GM19023 (cell line): Measurements from ENCODE around the gene KIF6.
"Not testable (repeated sequence)": the region's sequence is repeated elsewhere in the genome, so short reads cannot be mapped to it uniquely, and the experiment has no call there.

Experiments used
- ATAC-seq: cut with Tn5 transposase; IDR thresholded peaks from one replicate; pipeline ENCODE4 v1.9.1; 2021; ENCODE audit warnings: mild to moderate bottlenecking, moderate library complexity; ENCODE audit not compliant: unreplicated experiment

The KIF6 gene

GRCh38 chr6:39723350-39723749 lies 1.9 kb downstream of the KIF6 start:
- not testable (repeated sequence) for ATAC-seq

DNA sequence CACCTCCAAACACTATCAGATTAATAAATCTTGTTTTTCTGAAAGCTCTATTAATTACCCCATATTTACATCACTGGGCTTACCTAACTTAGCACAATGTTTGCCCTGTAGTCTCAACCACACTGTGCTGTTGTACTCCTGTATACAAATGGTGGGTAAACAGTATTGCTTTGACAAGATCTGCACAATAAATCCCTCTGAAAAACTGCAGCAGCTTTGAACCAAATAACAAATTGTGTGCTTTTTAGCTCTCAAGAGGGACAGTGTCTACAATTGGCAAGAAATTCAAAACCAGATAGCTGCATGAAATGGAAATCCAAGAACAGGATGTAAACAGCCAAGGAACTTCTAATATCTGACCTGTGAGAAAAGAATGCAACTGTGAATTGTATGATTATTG lies 10.4 kb downstream of the KIF6 start:
- ATAC-seq: no peak

DNA sequence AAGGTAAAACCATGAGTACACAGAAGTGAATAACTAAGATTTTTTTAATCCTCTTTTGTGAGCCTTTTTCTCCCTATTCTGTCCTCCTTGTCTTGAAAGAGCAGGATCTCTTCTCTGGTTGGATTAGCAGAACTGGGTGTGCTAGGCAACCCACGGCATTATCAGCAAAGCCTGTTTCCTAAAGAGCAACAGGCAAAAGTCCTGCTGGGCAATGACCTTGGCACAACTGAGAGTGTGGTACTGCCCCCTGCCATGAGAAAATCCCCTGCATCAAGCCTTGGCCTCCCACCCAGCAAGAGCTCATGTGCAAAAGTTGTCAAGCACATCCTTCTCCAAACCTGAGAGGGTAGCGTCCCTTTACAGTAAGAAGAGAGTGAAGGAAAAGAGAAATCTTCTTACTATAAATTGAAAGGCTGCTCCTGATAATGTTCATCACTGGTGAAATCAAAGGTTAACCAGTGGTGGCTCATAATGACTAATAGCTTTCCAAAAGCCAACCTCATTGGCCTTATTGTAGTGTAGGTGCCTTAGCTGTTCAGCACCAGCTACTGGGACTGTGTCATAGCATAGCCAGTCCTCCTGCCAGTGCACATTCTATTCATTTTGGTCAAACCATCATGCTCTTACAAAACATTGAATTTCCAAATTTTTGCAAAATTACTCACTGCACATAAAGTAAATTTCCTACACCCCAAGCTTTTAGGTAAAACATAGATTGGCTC lies 17.1 kb downstream of the KIF6 start:
- ATAC-seq: no peak

DNA sequence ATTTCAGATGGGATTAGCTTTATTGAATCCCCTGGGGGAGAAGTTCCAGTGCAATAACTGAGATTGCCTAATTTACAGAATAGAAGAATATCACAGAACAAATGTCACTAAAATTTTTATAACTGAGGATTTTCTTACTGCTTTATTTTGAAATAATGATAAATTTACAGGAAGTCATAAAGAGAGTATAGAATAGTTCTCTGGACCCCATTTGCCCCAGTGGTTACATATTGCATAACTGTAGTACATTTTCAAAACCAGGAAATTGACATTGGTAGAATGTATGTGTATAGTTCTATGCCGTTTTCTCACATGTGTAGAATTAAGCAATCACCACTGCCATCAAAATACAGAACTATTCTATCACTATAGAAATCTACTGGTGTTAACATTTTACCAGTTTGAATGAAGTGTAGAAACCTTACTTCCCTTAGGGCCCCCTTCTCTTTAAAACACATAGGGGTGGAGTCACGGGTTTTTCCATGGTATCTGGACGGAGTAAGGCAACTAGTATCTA lies 18.3 kb downstream of the KIF6 start:
- ATAC-seq: no peak

- no peak for ATAC-seq
These were observed 22.9 kb downstream of the KIF6 start for GRCh38 chr6:39702265-39702664.

DNA sequence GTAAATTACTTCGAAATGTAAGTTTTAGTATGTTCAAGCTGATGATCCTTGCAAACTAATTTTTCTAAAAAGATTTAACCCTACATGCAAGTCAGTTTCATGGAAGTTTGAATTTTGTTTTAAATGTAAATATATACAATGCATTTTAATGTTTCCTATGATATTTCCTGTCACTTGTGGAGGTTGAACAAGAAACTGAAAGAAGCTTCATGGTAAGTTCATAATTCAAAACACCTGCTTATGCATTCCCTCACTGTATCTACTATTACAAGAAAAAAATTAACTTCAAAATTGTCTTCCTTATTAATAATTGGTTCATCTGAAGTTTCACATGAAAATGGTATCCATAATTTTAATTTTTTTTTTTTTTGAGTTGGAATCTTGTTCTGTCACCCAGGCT lies 24.8 kb downstream of the KIF6 start:
- ATAC-seq: no peak

DNA sequence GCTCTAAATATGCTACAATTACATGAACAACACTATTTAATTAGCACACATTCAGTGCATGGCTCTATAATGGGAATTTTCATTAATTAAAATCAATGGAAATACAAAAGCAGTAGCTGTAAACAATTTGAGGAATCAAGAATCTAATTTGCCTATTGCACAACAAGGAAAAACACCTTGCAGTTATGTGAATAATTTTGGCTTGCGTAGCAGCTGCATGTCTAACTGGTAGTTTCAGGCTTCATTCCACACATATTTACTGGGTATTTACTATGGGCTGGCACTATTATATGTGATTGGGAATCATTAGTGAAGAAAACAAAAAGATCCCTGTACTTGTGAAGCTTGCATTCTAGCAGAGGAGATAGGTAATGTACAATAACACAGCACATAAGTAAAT lies 26.4 kb downstream of the KIF6 start:
- no peak for ATAC-seq

- ATAC-seq: no peak
These were observed 28.0 kb downstream of the KIF6 start for GRCh38 chr6:39696986-39697788.

GRCh38 chr6:39695447-39695846 lies 29.8 kb downstream of the KIF6 start:
- peak; percentile 61 for ATAC-seq

GRCh38 chr6:39693206-39693605 lies 32.0 kb downstream of the KIF6 start:
- ATAC-seq: no peak

DNA sequence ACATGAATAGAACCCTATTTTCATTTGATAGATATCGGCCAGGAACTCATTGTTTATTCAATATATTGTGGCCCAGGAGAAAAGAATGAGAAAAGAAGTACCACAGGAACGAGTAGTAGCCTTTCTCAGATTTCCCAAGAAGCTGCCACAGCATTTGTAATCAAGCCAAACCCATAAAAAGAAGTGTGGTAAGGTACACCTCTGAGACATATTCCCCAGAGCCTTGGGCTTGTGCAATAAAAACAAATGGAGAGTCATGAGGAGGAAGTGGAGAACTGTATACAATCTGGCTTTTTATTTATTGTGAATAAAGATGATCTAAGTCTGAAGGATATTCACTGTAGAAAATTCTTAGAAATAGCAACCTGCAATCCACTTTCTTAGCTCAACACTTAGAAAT lies 36.7 kb downstream of the KIF6 start:
- ATAC-seq: no peak

- ATAC-seq: no peak
These were observed 38.2 kb downstream of the KIF6 start for GRCh38 chr6:39686976-39687375.

GRCh38 chr6:39685938-39686337 lies 39.3 kb downstream of the KIF6 start:
- ATAC-seq: no peak

- no peak for ATAC-seq
These were observed 39.8 kb downstream of the KIF6 start for GRCh38 chr6:39685489-39685826.

DNA sequence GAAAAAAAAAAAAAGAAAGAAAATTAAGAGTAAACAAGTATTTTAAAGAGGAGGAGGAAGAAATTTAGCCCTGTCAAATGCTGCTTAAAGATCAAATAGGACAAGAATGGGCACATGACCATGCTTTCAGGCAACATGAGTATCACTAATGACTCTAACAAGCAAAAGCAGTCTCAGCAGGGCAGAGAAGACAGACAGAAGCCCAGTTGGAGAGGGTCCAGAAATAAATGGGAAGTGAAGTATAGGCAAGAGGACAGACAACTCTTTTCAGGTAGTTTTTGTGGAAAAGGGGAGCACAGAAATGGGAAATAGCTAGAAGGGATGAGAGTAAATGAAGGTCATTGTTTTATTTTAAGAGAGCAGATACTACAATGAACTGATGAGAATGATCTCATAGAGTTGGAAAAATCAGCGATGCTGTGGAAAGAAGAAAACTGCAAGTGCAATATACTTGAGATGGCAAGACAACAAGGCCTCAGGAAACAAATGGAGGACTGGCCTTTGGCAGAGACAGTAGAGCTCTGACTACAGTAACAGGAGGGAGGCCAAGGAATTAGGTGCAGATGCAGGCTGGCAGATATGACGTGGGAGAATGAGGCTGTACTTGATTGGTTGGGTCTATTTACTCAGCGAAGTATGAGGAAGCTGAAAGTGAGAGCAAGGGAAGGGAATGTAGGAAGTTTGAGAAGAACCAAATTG lies 40.3 kb downstream of the KIF6 start:
- ATAC-seq: no peak

DNA sequence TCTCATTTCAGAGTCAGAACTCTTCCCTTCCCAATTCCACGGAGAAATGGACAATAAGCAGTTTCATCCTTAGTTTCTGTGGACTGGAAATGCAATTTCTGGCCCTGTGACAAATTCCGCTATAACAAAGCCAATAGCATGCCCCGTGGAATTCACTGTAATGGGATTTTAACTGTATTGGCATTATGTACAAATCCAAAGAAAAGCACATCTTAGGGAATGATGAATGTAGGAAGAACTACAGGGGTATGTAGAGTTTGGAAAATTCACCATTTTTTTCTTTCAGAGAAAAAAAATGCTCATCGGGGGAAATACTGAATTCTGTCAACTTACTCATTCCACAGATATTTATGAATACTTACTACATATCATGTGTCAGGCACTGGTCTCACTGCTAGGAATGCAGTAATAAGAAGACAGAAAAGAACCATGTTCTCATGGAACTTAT lies 43.5 kb downstream of the KIF6 start:
- no peak for ATAC-seq

DNA sequence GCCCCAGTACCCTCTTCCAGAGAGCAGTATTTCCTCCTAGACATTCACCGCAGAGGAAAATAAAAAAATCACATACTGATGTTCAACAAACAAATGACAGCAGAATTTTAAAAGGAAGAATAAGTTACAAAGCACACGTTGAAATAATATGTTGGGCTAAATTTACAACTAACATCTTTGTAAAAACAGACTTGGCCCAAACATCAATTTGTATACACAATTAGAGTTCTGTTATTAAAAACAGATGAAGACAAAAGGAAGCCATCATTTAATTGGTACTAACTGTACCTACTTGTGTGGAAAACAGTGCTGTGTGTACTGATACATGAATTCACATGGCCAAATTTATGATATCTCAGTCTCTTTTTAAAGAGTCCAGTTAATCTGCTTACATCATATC lies 46.3 kb downstream of the KIF6 start:
- ATAC-seq: no peak

- not testable (repeated sequence) for ATAC-seq
These were observed 47.9 kb downstream of the KIF6 start for GRCh38 chr6:39677318-39677717.

DNA sequence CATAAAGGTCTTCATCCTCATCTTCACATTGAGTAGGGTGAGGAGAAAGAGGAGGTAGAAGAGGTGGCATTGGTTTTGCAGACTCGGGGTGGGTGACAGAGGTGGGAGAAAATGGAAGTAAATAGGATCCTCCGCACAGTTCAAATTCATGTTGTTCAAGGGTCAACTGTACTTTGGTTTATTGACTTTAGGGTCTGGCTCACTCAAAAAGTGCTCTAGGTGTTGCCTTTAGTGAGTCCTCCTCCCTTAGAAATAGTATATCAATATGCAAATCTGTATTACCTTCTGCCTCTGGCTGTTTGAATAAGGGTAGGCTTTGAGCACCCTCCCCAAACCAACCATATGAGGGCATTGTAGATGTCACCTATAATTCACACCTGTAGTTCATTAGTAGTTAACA lies 54.7 kb downstream of the KIF6 start:
- no peak for ATAC-seq

GRCh38 chr6:39669973-39670342 lies 55.2 kb downstream of the KIF6 start:
- ATAC-seq: no peak

GRCh38 chr6:39669207-39669972 lies 55.8 kb downstream of the KIF6 start:
- no peak for ATAC-seq
